K562 treated with DMSO at 1 percent for 48 hours (cell line): ENCODE measurements around the gene LAP3. TPM values are rescaled to one million over a fixed set of nuclear protein-coding genes. Genes with fewer than 3 reads are reported as not detected.

Source experiments
- total RNA-seq: library from RNA; unstranded; fragments of 300-600 nt; gene quantifications from 2 replicates; pipeline ENCODE4 v1.2.3, GENCODE V29; 2022; ENCODE audit warnings: low replicate concordance; ENCODE audit errors: extremely low read depth

The LAP3 gene
- not detected in 2 replicates for total RNA-seq

GRCh38 chr4:17576932-17577664 is at the start of gene LAP3:
TSS of gene LAP3 (plus strand) at chr4:17577198. CDS start at chr4:17577466, 268 bp downstream.

GRCh38 chr4:17614416-17615299 is 37.7 kb downstream of the LAP3 start, which contains the start of gene MED28:
TSS of gene MED28 (plus strand) at chr4:17614641. CDS start at chr4:17614655, 14 bp downstream.

Other genes with a start within 250 kb of the LAP3 start
- gene QDPR, start 65.1 kb upstream of the LAP3 start, total RNA-seq = not detected in 2 replicates
- gene CLRN2, start 62.0 kb upstream of the LAP3 start, total RNA-seq = not detected in 2 replicates
- gene MED28, start 37.4 kb downstream of the LAP3 start, total RNA-seq = not detected in 2 replicates
- not detected in 2 replicates for gene FAM184B, start 204.4 kb downstream of the LAP3 start, total RNA-seq
- not detected in 2 replicates for gene DCAF16, start 233.6 kb downstream of the LAP3 start, total RNA-seq
- gene NCAPG, start 233.8 kb downstream of the LAP3 start, total RNA-seq = not detected in 2 replicates